Measurements from ENCODE around the gene ZBTB7C.

DNA sequence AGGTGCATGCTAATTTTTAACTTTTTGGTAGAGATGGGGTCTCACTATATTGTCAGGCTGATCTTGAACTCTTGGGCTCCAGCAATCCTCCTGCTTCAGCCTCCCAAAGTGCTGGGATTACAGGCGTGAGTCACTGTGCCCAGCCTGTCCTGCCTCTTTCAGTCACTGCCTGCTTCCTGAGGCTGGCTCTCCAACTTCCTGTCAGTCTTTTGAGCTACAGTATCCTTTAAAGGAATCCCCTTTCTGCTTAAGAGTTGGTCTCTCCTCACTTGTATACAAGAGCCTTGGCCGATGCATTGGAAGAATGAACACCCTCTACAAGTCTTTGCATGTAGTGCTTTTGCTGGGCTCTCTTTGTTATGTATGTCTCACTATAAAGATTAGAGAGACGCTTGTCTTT, 390.3 kb downstream of the ZBTB7C start:
- TF ChIP-seq POLR2A (IDR thresholded peaks at IDR 0.05; ENCODE audit: low read depth, low read length) (no peak), NFE2L2 (IDR thresholded peaks at IDR 0.05; ENCODE audit: low read depth, low read length) (no peak), MXI1 (IDR thresholded peaks at IDR 0.05; ENCODE audit: borderline replicate concordance, low read depth, low read length) (no peak), RFX5 (IDR thresholded peaks at IDR 0.05; ENCODE audit: low read depth, low read length) (no peak), RAD21 (IDR thresholded peaks at IDR 0.05; ENCODE audit: low read length) (no peak), SMC3 (IDR thresholded peaks at IDR 0.05; ENCODE audit: low read depth, low read length) (no peak), MAZ (IDR thresholded peaks at IDR 0.05; ENCODE audit: borderline replicate concordance, low read depth, low read length) (no peak), CHD1 (IDR thresholded peaks at IDR 0.05; ENCODE audit: low read depth, low read length) (no peak), BHLHE40 (IDR thresholded peaks at IDR 0.05; ENCODE audit: low read depth, low read length) (no peak), CEBPB (IDR thresholded peaks at IDR 0.05; ENCODE audit: low read depth, low read length) (no peak)
- TF ChIP-seq, protein P1, sequence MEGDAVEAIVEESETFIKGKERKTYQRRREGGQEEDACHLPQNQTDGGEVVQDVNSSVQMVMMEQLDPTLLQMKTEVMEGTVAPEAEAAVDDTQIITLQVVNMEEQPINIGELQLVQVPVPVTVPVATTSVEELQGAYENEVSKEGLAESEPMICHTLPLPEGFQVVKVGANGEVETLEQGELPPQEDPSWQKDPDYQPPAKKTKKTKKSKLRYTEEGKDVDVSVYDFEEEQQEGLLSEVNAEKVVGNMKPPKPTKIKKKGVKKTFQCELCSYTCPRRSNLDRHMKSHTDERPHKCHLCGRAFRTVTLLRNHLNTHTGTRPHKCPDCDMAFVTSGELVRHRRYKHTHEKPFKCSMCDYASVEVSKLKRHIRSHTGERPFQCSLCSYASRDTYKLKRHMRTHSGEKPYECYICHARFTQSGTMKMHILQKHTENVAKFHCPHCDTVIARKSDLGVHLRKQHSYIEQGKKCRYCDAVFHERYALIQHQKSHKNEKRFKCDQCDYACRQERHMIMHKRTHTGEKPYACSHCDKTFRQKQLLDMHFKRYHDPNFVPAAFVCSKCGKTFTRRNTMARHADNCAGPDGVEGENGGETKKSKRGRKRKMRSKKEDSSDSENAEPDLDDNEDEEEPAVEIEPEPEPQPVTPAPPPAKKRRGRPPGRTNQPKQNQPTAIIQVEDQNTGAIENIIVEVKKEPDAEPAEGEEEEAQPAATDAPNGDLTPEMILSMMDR (conservative IDR thresholded peaks at IDR 0.05; ENCODE audit: low read depth, low read length) = no peak
- TF ChIP-seq, protein P2, sequence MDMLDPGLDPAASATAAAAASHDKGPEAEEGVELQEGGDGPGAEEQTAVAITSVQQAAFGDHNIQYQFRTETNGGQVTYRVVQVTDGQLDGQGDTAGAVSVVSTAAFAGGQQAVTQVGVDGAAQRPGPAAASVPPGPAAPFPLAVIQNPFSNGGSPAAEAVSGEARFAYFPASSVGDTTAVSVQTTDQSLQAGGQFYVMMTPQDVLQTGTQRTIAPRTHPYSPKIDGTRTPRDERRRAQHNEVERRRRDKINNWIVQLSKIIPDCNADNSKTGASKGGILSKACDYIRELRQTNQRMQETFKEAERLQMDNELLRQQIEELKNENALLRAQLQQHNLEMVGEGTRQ (IDR thresholded peaks at IDR 0.05; ENCODE audit: low read depth, low read length) = no peak
